HG03025 (cell line): Measurements from ENCODE around the gene RIN1.
A peak's percentile ranks its signal among the peaks of the same experiment; 100 is the strongest.

Source experiments
- ATAC-seq: cut with Tn5 transposase; IDR thresholded peaks from one replicate; pipeline ENCODE4 v1.9.1; 2021; ENCODE audit warnings: mild to moderate bottlenecking, moderate library complexity; ENCODE audit not compliant: unreplicated experiment, low FRiP score

Gene RIN1

DNA sequence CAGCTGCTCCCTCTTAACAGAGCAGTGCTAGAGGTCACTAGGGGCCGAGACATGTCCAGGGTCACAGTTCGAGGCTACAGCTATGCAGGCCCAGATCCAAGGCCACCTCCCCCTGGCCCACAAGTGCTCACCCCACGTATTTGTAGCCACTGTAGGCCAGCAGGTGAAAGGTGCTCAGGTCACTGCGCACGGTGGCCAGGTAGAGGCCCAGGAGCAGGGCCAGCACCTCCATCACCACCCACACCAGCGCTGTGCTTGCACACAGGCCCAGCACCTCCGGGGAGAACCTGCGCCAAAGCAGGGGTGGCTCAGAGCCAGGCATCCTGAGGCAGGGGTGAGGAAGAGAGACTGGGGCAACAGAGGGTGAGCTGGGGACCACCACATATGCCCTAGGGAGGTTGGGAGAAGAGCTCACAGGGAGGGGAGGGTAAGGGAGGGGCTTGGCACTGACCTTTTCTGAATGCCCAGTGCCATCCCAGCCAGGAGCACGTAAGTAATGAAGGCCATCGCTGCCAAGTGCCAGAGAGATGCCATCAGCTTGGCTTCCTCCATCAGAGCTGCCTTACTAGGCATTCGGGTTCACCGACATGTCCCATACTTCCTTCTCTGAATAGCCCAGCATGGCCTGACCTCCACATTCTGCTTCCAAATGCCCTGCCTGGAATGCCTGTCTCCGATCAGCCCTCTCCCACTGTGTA, 50.8 kb downstream of the RIN1 start:
- no peak for ATAC-seq

DNA sequence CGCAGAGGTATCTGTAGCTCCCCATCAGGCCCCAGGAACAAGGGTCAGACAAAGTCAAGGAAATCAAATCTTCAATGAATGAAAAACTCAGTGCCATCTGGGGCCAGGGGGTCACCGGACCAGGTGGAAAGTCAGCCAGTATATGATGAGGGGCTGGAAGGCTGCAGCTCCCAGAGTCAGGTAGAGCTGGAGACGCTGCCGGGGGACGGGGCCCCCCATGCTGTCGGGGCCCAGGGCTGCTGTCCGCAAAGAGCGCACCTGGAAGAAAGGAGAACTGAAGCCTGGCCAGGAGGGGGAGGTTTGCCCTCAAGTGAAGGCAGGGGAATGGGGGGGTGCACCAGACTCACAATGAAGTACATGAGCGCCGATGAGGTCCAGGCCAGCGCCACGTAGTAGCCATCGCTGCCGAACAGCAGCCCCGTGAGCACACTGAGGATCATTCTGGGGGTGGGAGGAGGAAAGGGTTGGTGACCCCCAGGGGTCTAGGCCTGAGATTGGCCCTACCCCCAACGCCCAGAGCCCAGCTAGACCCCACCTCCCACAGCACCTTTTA, 51.6 kb downstream of the RIN1 start:
- no peak for ATAC-seq

DNA sequence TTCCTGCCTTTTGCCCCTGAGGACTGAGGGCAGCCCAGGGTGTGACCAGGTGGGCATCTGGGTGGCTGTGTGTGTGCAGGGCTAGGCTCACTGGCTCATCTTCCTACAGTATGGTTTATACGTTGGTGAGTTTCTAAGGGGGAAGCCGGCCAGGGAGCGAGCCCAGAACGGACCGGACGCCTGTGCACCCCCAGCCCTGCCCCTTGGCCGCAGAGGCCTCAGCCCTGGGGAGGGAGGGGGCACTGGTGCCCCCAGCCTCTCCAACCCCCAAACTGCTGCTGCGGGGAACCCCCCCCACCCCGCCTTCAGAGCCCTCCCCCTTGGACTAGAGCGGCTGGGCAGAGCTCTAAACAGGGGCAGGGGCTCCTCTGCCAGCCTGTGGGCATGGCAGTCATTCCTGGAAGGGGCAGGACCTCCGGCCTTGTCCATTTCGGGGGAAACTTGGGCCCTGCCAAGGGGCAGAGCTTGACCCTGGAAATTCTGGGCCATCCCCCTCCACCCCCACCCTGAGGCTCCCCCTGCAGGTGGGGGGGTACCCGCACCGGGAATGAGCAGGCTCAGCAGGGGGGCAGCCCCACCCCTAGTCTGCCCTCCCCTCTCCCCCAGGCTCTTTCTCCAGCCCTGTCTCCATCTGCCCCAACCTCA, 52.7 kb downstream of the RIN1 start:
- ATAC-seq = no peak

DNA sequence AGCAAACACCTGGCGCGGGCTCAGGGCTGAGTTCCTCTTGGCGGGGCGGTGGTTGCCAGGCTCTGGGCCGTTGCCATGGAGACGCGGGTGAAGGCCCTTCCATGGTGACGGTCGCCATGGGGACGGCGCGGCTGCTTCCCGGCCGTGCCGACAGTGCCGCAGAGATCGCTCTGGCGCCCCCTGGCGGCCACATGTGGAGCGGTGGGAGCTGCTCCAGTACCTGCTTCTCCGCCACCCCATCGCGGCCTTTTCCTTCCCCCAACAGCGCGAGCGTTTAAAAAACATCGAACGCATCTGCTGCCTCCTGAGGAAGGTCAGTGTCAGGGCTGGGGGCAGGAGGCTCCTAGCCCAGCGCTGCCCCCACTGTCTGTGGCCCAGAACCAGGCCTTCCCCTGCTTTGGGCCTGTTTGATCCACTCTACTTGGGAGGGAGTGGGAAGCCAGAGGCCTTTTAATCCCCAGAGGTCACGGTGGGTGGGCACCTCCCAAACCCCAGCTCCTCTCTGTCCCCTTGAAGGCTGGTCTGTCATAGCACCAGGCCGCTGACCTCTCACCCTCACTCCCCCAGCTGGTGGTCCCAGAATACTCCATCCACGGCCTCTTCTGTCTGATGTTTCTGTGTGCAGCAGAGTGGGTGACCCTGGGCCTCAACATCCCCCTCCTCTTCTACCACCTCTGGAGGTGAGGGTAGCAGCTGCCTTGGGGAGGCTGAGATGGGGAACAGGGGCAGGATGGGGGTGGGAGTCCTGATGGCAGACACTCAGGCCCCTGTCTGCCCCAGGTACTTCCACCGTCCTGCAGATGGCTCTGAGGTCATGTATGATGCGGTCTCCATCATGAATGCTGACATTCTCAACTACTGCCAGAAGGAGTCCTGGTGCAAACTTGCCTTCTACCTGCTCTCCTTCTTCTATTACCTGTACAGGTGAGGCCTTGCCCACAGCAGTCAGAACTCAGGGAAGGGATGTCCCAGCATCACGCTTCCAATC, 53.5 kb downstream of the RIN1 start:
- peak; percentile 67 for ATAC-seq
